Measurements from ENCODE around the gene SSH2. TPM values are rescaled to one million over a fixed set of nuclear protein-coding genes. Genes with fewer than 3 reads are reported as not detected.

SSH2 gene
- total RNA-seq, 1 experiment from 2014 or later = 14.6 TPM

DNA sequence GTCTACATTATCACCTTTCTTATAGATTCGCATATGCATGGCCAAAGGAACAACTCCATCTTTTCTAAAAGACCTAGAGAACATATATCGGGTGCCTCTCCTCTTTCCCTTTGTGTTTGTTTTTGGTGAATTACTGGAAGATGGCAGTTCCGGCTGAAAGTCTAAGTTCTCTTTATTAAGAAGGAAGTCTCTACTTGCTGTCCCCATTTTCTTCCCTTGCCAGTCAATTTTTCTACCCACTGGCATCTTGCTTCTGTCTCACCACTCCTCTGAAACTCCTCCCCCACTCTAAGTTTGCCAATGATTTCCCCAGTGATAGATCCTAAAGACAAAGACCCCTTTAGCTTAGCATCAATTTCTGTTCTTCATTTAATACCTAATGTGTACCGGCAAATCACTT is 213.5 kb downstream of the SSH2 start:
- no peaks in the 10 kb centered on the region for H3K79me1 ChIP-seq (ENCODE audit: insufficient read depth, low read depth, low read length, poor library complexity, severe bottlenecking)
- H3K4ac ChIP-seq (ENCODE audit: low read depth, low read length) = no peak overlapping the region
- no peak for DNase-seq
- H2BK15ac ChIP-seq (ENCODE audit: low read depth, low read length) = no peak overlapping the region
- no peak overlapping the region for H2BK12ac ChIP-seq (ENCODE audit: insufficient read length, low read depth, low read length)
- no peaks in the 10 kb centered on the region for H3K79me2 ChIP-seq (ENCODE audit: insufficient read depth, low read length)
- no peak overlapping the region for H3K18ac ChIP-seq (ENCODE audit: insufficient read length, low read depth, low read length)
- no peak overlapping the region for H3K4me3 Mint-ChIP-seq
- TF ChIP-seq, protein P1, sequence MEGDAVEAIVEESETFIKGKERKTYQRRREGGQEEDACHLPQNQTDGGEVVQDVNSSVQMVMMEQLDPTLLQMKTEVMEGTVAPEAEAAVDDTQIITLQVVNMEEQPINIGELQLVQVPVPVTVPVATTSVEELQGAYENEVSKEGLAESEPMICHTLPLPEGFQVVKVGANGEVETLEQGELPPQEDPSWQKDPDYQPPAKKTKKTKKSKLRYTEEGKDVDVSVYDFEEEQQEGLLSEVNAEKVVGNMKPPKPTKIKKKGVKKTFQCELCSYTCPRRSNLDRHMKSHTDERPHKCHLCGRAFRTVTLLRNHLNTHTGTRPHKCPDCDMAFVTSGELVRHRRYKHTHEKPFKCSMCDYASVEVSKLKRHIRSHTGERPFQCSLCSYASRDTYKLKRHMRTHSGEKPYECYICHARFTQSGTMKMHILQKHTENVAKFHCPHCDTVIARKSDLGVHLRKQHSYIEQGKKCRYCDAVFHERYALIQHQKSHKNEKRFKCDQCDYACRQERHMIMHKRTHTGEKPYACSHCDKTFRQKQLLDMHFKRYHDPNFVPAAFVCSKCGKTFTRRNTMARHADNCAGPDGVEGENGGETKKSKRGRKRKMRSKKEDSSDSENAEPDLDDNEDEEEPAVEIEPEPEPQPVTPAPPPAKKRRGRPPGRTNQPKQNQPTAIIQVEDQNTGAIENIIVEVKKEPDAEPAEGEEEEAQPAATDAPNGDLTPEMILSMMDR (conservative IDR thresholded peaks at IDR 0.05) = no peak
- no peak overlapping the region for H2AFZ ChIP-seq (ENCODE audit: low read length)
- H3K23ac ChIP-seq (ENCODE audit: insufficient read length, low read depth, low read length) = no peak overlapping the region
- H2BK20ac ChIP-seq (ENCODE audit: low read depth, low read length, poor library complexity, severe bottlenecking) = no peak overlapping the region
- H2BK5ac ChIP-seq (ENCODE audit: insufficient read length, low read length) = no peak overlapping the region
- H3K9ac ChIP-seq (ENCODE audit: extremely low read depth, insufficient read length, low read length) = no peak overlapping the region
- H3K4me1 Mint-ChIP-seq = peaks cover 46 to 53% of the 10 kb centered on the region in 2 experiments
- H2AK5ac ChIP-seq (ENCODE audit: insufficient read length, low read length) = no peak overlapping the region
- H3K23me2 ChIP-seq (ENCODE audit: insufficient read length, low read depth, low read length, poor library complexity, severe bottlenecking) = no peaks in the 10 kb centered on the region
- WGBS (ENCODE audit: extremely low coverage, insufficient read length, low lambda C conversion rate) = no CpG with 5 or more reads among the region's 4 CpGs
- no peaks in the 10 kb centered on the region for H3K36me3 Mint-ChIP-seq (ENCODE audit: insufficient read depth in 1 of 3, low read depth in 3 of 3)
- no peaks in the 10 kb centered on the region for H3K27me3 ChIP-seq (ENCODE audit: insufficient read depth, low read length)
- no peak overlapping the region for H4K91ac ChIP-seq (ENCODE audit: insufficient read length, low read depth, low read length)
- H4K5ac ChIP-seq (ENCODE audit: insufficient read length, low read depth, low read length) = no peak overlapping the region
- H4K20me1 ChIP-seq (ENCODE audit: control insufficient read depth, insufficient read depth, insufficient read length) = no peaks in the 10 kb centered on the region
- no peak overlapping the region for H3K56ac ChIP-seq (ENCODE audit: insufficient read length, low read depth, low read length)
- H3K9me3 Mint-ChIP-seq = no peaks in the 10 kb centered on the region
- no peak overlapping the region for H2BK120ac ChIP-seq (ENCODE audit: low read depth, low read length, poor library complexity, severe bottlenecking)
- H3T11ph ChIP-seq (ENCODE audit: low read length) = no peak overlapping the region
- H4K8ac ChIP-seq (replicated peaks; ENCODE audit: insufficient read length, low read depth, low read length) = no peak overlapping the region
- no peak overlapping the region for H3K4me2 ChIP-seq (ENCODE audit: insufficient read depth, insufficient read length, low read length)
- no peak overlapping the region for H3K14ac ChIP-seq (ENCODE audit: insufficient read depth, low read length)
- no peaks in the 10 kb centered on the region for H3K27me3 Mint-ChIP-seq (ENCODE audit: low read depth)
- H3K27ac Mint-ChIP-seq = no peak overlapping the region
- no peaks in the 10 kb centered on the region for H3K9me3 ChIP-seq (ENCODE audit: control insufficient read depth, low read depth, low read length)
- H3K27ac ChIP-seq (ENCODE audit: insufficient read length, low read depth, low read length) = no peak overlapping the region
- H3K4me1 ChIP-seq (ENCODE audit: insufficient read depth, low read length) = peaks cover 8% of the 10 kb centered on the region

Data from H9 (cell line).